NCI-H128 (cell line): Measurements from ENCODE around the gene TNFSF15.

Experiments used
- DNase-seq: peaks from one replicate; lab custom pipeline; 2025; ENCODE audit not compliant: unreplicated experiment; lab: John Stamatoyannopoulos, UW

Gene TNFSF15

DNA sequence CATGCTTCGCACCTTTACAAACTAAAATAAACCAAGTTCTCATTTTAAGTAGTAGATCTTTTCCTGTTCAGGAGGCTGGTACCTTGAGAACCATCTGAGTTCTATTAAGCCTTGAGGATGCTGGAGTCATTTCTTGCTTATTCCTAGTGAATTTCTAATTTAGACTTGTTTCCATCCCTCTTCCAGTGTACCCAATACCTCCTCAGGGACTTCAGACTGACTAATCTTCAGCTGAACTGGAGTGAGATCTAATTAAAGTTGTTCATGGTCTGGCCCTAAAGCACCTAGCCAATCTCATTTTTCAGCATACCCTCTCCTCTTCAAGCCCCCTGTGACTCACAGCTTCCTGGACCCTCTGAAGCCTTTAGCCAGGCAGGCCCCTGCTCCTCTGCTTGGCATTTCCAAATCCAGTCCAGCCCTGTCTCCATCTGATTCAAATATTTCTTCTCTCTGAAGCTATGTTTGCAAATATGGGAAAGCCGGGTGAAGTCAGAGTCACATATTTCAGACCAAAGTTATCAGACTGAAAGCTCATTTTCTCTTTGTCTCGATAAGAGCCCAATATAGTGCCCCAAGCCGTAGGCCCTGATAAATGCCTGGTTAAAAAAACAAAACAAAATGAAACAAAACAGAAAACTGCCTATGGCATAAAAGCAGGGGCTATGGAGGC, 19.4 kb upstream of the TNFSF15 start:
- DNase-seq, result no peak

DNA sequence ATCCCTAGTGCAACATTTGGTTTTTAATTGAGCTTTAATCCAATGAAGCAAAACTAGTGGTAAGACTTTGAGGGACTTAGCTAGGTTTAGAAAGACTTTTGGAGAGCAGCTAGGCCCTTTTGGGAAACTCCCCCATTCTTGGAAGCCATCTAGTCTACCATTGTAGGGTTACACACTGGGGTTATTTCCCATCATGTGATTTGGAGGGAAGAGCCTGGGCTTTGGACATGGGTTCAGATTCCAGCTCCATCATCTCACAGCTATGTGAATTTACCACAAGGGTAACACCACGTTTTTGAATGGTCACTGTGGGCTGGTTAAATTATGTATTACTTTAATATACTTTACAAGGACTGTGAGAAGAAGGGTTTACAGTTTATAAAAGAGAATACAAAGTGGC, 18.3 kb upstream of the TNFSF15 start:
- no peak for DNase-seq

DNA sequence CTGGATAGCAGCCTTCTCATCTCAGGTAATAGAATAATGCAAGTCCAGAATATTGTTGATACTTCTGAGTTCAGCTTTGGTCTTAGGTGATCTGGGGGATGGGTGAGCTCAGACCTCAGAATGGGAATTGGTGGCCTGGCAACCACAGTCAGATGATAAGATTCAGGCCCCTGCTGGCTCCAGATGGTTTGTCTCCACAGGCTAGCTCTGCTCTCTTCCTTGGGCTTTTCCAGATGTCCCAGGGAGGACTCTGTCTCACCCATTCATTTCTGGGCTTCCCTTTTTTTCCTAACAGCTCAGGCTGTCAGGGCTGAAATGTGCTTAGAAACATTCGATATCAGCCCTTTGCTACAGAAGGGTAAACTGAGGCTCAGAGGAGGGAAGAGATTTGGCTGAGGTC, 17.6 kb upstream of the TNFSF15 start:
- DNase-seq, result no peak

DNA sequence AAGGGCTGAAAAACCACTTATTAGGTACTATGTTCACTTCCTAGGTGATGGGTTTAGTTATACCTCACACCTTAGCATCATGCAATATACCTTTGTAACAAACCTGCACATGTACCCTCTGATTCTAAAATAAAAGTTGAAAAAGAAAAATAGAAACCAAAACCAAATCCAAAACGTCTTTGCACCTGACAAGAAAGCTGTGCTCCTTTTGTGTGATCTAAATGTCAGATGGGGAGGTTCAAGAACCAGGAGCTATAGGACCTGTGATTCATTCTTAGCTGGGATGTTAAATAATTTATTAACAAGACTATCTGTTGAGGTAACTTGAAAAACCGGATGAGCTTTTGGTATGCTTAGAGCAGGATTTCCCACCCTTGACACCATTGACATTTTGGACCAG, 16.9 kb upstream of the TNFSF15 start:
- DNase-seq, result no peak

DNA sequence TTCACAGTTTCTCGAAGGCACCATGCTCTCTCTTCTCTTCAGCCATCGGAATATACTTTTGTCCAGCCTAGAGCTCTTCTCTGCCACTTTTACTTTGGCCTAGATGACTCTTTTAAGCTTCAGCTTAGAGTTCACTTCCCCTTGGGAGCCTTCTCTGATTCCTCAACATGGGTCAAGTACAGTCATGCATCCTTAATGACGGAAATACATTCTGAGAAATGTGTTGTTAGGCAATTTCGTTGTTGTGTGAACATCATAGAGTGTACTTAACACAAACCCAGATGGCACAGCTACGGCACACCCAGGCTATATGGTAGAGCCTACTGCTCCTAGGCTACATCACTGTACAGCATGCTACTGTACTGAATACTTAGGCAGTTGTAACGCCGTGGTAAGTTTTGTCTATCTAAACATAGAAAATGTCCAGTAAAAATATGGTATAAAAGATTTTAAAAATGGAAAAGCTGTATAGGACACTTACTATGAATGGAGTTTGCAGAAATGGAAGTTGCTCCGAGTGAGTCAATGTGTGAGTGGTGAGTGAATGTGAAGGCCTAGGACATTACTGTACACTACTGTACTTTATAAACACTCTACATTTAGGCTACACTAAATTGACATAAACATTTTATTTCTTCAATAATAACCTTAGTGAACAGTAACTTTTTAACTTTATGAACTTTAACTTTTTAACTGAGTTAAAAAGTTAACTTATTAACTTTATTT, 15.1 kb upstream of the TNFSF15 start:
- DNase-seq, result no peak

DNA sequence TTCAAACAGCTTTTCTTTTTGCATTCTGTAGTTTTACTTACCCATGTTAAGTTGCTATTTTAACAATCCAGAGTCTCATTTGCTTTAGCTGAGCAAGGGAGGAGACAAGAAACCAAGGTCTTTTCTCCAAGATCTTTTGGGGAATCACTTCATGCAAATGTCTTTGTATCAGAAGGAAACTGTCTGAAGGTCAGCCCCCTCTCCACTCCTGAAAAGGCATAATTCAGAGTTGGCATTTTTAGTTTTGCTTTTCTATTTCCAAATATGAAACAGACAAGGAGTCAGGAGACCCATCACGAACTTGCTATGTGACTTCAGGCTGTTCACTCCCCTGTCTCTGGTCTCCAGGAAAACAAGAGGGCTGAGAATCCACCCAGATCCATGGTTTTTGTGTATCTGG, 12.3 kb upstream of the TNFSF15 start:
- no peak for DNase-seq

DNA sequence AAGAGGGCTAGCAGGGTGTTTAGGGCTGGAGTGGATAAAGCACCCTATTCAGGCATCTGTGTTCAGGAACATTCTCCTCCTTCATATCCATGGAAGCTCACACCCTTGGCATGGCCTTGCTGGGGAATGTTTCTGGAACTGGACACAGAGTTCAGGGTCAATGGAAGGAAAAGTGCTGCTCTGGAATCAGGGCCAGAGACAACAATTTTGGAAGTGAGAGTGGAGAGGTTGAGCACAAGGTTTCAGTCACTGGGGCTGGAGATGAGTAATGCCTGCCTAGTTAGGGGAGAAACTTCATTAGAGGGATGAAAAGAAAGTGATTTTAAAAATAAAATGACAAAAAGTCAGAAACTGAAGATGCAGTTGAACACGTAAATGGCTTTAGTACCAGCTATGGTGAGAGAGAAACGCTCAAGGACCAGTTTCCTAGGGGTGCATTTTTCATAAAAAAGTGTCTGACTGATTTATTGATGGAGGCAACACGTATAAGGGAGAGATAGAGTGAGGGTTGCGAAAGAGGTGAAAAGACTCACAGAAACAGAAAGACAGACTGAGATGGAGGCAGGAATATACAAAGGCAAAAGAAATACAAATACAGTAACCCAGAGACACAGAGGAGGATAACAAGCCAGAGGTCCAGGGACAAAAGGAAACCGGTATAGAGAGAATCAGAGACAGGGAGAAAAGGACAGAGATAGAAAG, 8.0 kb upstream of the TNFSF15 start:
- no peak for DNase-seq

DNA sequence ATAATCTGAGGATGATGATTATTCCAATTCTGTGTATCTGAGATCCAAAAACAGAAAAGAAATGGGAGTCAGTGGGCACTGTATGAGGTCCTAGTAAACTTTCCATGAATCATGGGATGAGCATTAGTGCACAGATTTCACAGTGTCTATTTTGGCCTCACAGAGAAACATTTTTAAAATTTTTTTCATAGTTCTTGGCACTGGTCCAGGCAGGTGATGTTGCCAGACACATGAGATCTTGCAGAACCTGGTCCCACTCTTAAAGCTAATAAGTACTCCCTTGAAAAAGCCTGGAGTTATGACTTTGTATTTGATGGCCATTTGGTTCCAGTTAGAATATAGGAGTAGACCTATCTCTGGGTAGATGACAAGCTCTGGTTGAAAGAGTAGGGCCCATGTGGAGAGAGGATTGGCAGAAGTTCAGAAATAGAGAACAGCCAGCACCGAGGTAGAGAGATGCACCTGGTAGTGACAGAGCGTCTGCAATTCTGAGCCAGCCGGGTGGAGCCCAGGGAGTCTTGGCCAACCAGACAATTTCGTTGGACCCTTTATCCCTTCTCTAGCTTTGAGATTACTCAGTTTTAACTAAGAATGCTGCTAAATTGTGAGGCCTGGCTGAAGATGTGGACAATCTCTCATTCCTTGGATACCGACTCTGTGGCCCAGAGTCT, 6.3 kb upstream of the TNFSF15 start:
- no peak for DNase-seq

DNA sequence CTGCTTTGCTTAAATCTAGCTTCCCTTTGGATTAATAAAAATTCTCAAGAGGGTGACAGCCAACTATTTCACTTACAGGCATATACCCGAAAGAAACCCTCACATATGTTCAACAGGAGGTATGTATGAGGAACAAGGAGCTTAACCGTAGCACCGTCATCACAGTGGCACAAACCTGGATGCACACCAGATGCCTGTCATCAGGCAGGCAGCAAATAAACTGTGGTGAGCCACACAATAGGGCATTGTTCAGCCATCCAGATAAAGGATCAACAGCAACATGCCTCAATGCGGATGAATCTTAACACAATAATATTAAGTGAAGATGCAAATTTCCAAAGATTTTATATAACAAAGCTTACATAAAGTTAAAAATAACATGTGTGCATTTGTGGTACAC, 5.5 kb upstream of the TNFSF15 start:
- DNase-seq, result no peak

DNA sequence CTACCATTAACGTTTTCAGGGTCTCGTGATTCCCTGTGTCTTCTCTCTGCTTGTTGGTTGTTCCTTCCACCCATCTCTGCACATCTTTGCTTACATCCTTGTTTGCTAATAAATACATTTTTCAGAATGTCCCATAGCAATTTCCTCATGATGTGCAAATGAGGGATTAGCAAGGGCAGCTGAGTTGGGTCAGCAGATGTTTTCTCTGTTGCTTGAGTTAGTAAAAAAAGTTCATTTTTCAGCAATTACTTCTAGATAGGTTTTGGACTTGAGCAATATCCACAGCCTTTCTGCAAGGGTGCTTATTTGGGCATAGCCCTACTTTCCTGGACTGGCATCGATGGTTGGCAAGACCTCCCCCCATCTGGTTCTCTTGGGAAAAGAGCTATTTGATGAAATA, 4.8 kb upstream of the TNFSF15 start:
- DNase-seq, result no peak

DNA sequence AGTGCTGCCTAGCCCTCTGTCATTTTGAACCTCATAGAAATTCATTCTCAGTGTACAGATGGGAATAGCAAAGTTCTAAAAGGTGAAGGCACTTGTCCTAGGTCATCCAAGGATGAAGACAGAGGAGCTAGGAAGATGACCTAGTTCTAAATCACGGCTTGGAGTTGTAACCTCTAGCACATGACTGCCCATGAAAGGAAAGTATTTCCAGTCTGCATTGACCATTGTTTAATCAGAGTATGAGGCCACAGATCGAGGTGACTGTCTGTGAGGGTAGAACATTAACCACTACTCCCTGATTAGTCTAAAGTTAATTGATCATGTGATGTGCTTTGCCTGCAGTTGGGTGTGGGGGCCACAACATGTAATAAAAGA, 674 bp upstream of the TNFSF15 start:
- DNase-seq, result no peak

DNA sequence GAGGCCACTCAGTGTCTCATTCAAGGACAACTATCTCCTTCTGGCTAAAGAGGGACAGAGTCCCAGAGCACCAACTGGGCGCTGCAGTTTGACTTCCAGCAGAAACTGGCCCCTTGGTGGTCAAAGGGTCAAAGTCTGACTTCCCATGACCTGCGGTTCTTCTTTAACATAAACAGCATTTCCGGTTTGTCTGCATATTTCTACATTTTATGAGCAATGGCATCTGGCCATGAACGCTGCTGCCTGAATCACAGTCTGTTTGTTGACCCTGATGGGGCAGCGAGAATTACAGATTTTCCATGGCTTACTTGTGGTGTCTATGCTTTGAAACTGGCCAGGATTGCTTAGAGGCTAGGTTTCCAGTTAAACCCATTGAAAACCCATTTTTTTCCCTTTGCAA, 1.3 kb downstream of the TNFSF15 start:
- no peak for DNase-seq

DNA sequence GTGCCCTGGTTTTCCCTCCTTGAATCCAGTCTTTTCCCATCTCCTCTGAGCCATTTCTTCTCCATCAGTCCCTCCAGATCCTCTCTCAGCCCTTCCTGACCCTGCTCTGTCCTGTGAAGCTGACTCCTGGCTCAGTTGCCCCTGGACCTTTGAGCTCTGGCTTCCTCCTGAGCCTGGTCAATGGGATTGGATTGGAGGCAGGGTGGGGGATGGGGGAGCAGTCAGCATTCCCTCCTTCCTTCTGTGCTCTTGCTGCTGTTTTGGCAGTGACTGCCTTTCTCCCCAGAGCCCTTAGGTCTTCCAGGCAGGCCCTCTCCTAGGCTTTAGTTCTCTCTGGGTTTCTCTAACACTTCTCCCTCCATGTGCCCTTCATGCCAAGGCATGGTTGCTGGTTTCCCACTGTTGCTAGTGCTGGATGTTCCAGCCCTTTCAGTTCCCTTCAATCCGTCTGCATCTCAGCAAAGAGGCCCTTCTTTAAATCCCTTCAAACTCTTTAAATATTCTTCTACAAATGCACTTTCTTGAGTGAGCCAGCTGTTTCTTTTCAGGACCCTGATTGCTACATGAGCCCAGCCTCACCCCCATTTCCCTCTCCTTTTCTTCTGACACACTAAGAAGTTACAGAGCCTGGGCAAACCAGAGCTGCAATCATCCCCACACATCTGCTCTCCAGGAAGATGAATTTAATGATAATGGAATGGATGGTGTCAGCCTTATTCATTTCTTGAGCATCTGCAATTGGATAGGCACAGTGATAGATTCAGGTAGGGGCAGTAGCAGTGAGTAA, 2.2 kb downstream of the TNFSF15 start:
- no peak for DNase-seq

DNA sequence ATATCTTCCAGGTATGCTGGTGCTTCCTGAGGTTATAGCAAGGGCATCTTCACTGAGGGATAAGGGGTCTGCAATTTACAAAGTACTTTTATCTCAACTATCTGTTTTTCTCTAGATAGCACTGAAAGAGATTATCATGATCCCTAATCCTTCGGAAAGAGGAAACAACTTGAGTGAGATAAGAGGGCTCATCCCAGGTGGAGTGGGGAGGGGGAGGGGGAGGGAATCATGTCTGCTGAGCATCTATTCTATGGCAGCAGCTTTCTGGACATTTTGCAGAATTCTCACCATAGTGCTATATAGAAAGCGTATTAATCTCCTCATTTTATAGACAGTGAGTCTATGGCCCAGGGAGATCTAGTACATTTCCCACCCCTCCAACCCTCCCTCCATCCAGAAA, 5.9 kb downstream of the TNFSF15 start:
- no peak for DNase-seq

DNA sequence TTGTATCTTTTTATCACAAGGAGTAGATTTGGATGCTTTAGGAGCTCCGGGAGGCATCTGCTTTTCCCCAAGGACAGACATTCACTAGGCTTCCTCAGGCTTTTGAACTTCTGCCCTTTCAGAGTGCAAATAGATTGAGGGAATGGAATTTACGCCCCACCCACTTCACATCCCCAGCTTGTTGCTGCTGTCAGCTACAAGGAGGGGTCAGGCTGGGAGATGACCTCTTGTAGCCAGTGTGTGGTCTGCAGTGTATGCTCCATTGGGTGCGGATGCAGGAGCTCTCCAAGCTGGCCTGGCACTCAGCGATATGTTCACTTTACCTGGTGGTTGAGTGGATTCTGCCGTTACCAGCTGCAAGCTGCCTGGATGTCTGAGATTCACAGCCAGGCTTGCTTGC, 6.4 kb downstream of the TNFSF15 start:
- DNase-seq, result no peak

DNA sequence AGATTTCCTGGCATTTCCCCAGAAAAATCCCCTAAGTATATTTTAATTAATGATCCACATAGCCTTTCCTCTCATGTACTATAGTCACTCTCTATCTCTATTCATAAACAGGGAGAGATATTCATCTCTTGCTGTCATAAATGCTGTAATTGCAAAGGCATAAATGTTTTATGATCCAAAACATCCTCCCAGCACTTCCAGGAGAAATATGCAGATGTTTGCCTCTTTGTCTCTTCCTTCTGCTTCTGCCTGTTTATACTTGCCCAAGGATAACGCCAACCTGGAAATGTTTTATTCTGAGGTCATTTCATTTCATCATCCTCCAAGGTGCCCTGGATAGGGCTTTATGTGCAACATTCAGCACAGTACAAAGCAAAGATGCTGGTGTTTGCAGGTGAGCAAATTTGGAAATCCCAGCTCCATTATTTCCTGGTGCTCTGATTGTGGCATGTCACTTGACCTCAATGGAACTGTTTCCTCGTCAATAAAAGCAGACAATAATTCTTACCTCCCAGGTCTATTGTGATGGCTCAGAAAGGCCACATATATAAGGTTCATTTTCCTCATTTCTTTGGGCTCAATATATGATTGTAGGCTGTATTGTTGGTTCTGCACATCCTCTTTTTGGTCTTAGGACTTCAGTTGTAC, 6.9 kb downstream of the TNFSF15 start:
- no peak for DNase-seq

DNA sequence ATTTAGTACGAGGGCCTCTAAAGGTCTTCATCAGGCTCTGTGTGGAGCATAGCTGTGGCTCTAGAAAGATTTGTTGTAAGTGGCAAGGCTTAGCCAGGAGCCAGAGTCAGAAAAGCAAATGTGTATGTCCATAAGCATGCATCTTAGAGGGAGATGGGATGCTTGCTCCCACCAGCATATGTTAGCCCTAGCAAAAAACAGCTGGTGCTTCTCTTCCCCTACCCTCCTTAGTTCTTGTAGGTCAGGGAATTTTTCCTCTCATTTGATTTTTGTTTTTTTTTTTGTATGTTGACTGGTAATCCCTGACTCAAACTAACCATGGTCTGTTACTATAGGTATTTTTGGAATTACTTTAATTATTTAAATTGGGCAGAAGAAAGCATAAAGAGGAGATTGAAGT, 7.7 kb downstream of the TNFSF15 start:
- no peak for DNase-seq

DNA sequence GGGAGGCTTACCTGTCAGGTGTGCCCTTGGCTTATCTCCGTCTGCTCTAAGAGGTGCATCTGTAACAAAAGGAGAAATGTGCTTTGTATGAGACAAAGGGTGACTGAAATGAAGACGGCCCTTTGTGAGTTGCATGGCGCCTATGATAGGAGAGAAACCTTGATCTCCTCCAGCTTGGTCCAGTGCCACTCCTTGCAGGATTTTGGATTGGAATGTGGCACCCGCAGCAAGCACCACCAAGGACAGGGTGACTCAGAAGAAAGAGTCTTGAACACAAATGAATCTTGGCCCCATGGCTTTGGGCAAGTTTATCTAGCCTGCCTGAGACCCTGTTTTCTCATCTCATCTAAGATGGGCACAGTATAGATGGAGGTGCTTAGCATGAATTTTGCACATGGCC, 13.4 kb downstream of the TNFSF15 start:
- no peak for DNase-seq

DNA sequence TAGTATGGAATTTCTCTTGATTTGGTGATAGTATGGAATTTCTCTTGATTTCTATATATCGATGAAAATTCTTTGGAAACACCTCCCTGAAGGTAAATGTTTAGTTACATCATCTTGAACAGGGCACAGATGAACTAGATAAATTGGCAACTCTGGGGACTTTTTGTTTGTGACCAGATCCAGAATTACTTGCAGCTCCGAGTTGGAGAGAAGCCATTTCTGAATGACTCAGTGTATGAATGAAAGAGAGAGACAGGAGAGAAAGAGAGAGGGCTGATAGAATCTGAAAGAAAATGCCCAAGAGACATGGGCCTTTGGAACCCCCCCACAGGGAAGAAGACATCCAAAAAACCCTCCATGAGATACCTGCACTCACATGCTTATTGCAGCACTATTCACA, 14.1 kb downstream of the TNFSF15 start:
- DNase-seq, result no peak

DNA sequence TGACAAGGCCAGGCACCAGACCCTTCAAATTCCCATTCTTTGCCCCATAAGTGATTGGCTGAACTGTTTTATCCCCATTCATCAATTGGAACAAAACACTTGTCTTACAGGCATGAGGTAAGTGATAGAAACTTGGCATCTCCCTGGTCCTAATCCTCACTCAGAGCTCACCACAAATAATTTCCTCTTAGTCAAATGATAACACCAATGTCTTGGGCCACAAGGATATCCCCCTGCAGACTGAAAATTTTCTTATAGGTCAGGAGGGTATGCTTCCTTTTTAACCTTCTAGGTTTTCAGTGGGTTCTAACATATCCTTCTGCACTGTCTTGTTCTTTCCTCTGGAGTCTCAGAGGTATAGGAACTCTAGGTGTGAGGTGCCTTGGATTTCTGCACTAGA, 14.5 kb downstream of the TNFSF15 start:
- no peak for DNase-seq

DNA sequence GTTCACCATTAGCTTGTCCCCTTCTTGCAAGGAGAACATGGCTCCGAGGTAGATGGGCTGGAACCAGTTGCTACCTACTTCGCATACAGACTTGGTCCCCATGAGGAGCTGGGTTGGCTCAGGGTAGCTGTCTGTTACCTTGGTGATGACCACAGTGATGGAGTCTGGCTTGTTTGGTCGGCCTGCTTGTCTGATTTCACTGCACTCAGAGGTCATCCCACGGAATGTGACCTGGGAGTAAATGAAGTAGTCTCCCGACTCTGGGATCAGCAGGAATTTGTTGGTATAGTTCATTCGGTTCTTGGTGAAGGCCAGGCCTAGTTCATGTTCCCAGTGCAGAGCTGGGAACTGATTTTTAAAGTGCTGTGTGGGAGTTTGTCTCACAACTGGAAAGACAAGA, 15.3 kb downstream of the TNFSF15 start:
- no peak for DNase-seq
